GM12873 (cell line): ENCODE measurements around the gene AIMP1.

Experiments
- TF ChIP-seq, protein P1 (sequence below): IDR thresholded peaks from 2 replicates; pipeline ENCODE4 v1.5.1; 2012; ENCODE audit warnings: low read depth, mild to moderate bottlenecking, moderate library complexity, low read length, control low read depth; ENCODE audit not compliant: insufficient read depth; ENCODE audit errors: missing control alignments

The AIMP1 gene

GRCh38 chr4:106312997-106313522 is 3.3 kb upstream of the AIMP1 start:
- TF ChIP-seq, protein P1, sequence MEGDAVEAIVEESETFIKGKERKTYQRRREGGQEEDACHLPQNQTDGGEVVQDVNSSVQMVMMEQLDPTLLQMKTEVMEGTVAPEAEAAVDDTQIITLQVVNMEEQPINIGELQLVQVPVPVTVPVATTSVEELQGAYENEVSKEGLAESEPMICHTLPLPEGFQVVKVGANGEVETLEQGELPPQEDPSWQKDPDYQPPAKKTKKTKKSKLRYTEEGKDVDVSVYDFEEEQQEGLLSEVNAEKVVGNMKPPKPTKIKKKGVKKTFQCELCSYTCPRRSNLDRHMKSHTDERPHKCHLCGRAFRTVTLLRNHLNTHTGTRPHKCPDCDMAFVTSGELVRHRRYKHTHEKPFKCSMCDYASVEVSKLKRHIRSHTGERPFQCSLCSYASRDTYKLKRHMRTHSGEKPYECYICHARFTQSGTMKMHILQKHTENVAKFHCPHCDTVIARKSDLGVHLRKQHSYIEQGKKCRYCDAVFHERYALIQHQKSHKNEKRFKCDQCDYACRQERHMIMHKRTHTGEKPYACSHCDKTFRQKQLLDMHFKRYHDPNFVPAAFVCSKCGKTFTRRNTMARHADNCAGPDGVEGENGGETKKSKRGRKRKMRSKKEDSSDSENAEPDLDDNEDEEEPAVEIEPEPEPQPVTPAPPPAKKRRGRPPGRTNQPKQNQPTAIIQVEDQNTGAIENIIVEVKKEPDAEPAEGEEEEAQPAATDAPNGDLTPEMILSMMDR: no peak

GRCh38 chr4:106314960-106315359 is 1.4 kb upstream of the AIMP1 start:
- TF ChIP-seq, protein P1: no peak

GRCh38 chr4:106315476-106315967 is 828 bp upstream of the AIMP1 start:
- TF ChIP-seq, protein P1: no peak

- TF ChIP-seq, protein P1: no peak
These were observed 541 bp downstream of the AIMP1 start for GRCh38 chr4:106316773-106317409.

DNA sequence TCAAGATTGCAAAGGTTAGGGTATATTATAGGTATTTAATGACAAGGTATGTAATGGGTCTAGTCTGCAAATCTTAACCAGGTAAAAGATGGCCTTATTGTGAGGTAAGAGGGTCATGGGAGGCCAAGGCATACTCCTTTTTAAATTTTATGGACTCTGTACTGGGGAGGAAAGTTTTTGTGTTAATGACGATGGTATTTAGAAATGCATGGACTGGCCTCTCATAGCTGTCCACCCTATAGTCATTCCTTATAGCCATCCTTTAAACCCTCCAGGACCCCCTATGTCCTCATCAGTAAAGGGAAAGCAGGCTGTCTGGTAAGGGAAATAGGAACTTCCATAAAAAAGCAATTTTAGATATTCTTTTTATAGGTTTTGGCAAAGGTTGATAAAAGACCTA is 1.5 kb downstream of the AIMP1 start:
- TF ChIP-seq, protein P1: no peak

DNA sequence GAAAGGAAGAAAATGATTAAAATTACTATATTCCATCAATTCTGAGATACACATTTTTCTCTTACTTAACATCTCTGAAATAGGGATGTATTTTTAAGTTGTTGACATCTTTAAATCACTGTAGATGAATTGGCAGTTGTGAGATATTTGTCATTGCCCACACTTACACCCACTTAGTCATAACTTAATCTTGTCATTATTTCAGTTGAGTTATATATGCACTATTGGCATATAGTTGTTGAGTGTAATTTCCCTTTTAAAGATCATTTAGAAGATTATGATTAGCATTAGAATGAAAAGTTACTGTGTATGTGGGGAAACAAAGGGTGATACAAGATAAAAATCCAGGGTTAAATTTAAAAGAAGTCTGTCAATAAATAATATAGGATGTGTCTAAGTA is 2.2 kb downstream of the AIMP1 start:
- TF ChIP-seq, protein P1: no peak

- TF ChIP-seq, protein P1: no peak
These were observed 3.9 kb downstream of the AIMP1 start for GRCh38 chr4:106320235-106320634.
